K562 (cell line): ENCODE data around the gene ANP32B. TPM values are rescaled to one million over a fixed set of nuclear protein-coding genes. Genes with fewer than 3 reads are reported as not detected.

Experiments used
- E4F1 ChIP-seq: fragments of 250-450 bp; sonication (Bioruptor Pico); IDR thresholded peaks from 2 replicates; pipeline ENCODE4 v1.5.0; 2021; ENCODE audit warnings: mild to moderate bottlenecking, borderline replicate concordance
- JUND ChIP-seq, 2 experiments: IDR thresholded peaks; 2 replicates in 1 of 2; 3 replicates in 1 of 2; pipeline ENCODE4 v1.6.1; 2011; ENCODE audit warnings: borderline replicate concordance in 2 of 2, low read depth in 2 of 2, low read length in 2 of 2, improper control_type of control experiment in 1 of 2, missing biosample characterization in 1 of 2, missing genetic modification characterization in 1 of 2, missing genetic modification reagents in 1 of 2
- NONO ChIP-seq, 2 experiments: fragments of 200-400 bp in 1 of 2; fragments of 450-650 bp in 1 of 2; formaldehyde crosslinking in 1 of 2; IDR thresholded peaks; 2 replicates each; pipeline ENCODE4 v1.6.1; 2017; ENCODE audit warnings: low read depth in 2 of 2, mild to moderate bottlenecking in 2 of 2, moderate library complexity in 2 of 2, low read length in 1 of 2
- POLR2H ChIP-seq: IDR thresholded peaks from 2 replicates; pipeline ENCODE4 v1.6.1; 2016; ENCODE audit warnings: missing genetic modification characterization, low read depth, mild to moderate bottlenecking, control low read depth, missing compliant biosample characterization, moderate library complexity
- ZBTB34 ChIP-seq: fragments of 250-450 bp; sonication (Bioruptor Pico); IDR thresholded peaks from 2 replicates; pipeline ENCODE4 v1.8.0; 2021; ENCODE audit warnings: mild to moderate bottlenecking, moderate library complexity
- ZNF124 ChIP-seq: sonication (generic); formaldehyde crosslinking; IDR thresholded peaks from 2 replicates; pipeline ENCODE4 v1.8.1; 2022; ENCODE audit warnings: missing genetic modification reagents
- ZNF561 ChIP-seq: fragments of 450-650 bp; formaldehyde crosslinking; conservative IDR thresholded peaks from 2 replicates; pipeline ENCODE4 v1.4.0; 2020; ENCODE audit warnings: mild to moderate bottlenecking, moderate library complexity
- ZNF764 ChIP-seq: fragments of 250-450 bp; sonication (Bioruptor Pico); IDR thresholded peaks from 2 replicates; pipeline ENCODE4 v1.4.0; 2020; ENCODE audit warnings: low read depth, mild to moderate bottlenecking, moderate library complexity
- polyA plus RNA-seq, 8 experiments: library from polyadenylated mRNA; depleted of rRNA in 4 of 8; stranded (reverse) in 5 of 8; unstranded in 3 of 8; fragments of >200 nt; fragmentation: Nextera tagmentation in 2 of 8; fragmentation: Illumina TruSeq in 1 of 8; extraction: Ambion mirVana in 2 of 8; extraction: Trizol in 1 of 8; gene quantifications; 2 replicates each; pipeline versions ENCODE4 v1.2.1 to v1.2.3, GENCODE V29; 2011 to 2014; ENCODE audit warnings: inconsistent platforms in 1 of 8, missing spikeins in 1 of 8
- total RNA-seq, 7 experiments: library from RNA; depleted of rRNA in 6 of 7; stranded (reverse); fragments of >200 nt in 6 of 7; fragmentation: Illumina TruSeq in 2 of 7; extraction: Trizol in 2 of 7; gene quantifications; 2 replicates each; pipeline versions ENCODE4 v1.2.1 to v1.2.3, GENCODE V29; 2011 to 2021; ENCODE audit warnings: low replicate concordance in 1 of 7

ANP32B gene
- total and polyA plus RNA-seq, 9 of the 15 experiments (the other 6 are each of a cell fraction or from before 2014, with no cell fraction given), result 68.9 to 815 (median 141) TPM

GRCh38 chr9:98050351-98050750 lies 67.2 kb downstream of the ANP32B start (continued):
- TF ChIP-seq POLR2H (tag) (no peak), E4F1 (CRISPR knock-in tag) (no peak), ZNF764 (CRISPR knock-in tag) (no peak), ZBTB34 (CRISPR knock-in tag) (0 out of 2 replicates have a peak, but pooled peaks have one; percentile 42), JUND (IDR thresholded peaks at IDR 0.05; ENCODE audit: borderline replicate concordance, low read depth, low read length) (no peak), JUND (tag; IDR thresholded peaks at IDR 0.05; ENCODE audit: borderline replicate concordance, low read depth, low read length) (peak; percentile 60; the same call in 1 of the 3 replicates), ZNF561 (no peak), ZNF124 (CRISPR knock-in tag) (no peak), NONO (IDR thresholded peaks at IDR 0.05; ENCODE audit: low read depth in 2 of 2, low read length in 1 of 2) (no peak)
